T-helper 17 cell (primary cell): Measurements from ENCODE around the gene PAOX. TPM values are rescaled to one million over a fixed set of nuclear protein-coding genes. Genes with fewer than 3 reads are reported as not detected.
A peak's percentile ranks its signal among the peaks of the same experiment; 100 is the strongest.
"Not testable (repeated sequence)": the region's sequence is repeated elsewhere in the genome, so short reads cannot be mapped to it uniquely, and the experiment has no call there.

ENCODE experiments used
- ATAC-seq: fragments of 150-1000 bp; cut with Tn5 transposase; 2 replicates; pipeline ENCODE4 v1.10.0; 2021; ENCODE audit warnings: mild to moderate bottlenecking, moderate library complexity
- DNase-seq, 3 donors: peaks; one replicate each; pipeline versions ENCODE4 v3.0.0 to v3.0.0-alpha.2; 2020 to 2021
- H3K9me3 ChIP-seq: one replicate; pipeline ENCODE4 v1.7.0; 2013; ENCODE audit warnings: low read length, mild to moderate bottlenecking; ENCODE audit not compliant: control insufficient read depth, poor library complexity, severe bottlenecking
- H3K27ac Mint-ChIP-seq: one replicate; pipeline ENCODE4 v1.8.0; 2022; ENCODE audit warnings: mild to moderate bottlenecking, moderate library complexity, mixed read lengths
- H3K27me3 Mint-ChIP-seq: one replicate; pipeline ENCODE4 v1.8.0; 2022; ENCODE audit warnings: mixed read lengths
- H3K36me3 Mint-ChIP-seq: one replicate; pipeline ENCODE4 v1.8.0; 2022; ENCODE audit warnings: low read depth, mixed read lengths
- H3K4me1 Mint-ChIP-seq: one replicate; pipeline ENCODE4 v1.8.0; 2022; ENCODE audit warnings: mild to moderate bottlenecking, mixed read lengths
- H3K4me3 Mint-ChIP-seq: one replicate; pipeline ENCODE4 v1.8.0; 2022; ENCODE audit warnings: mild to moderate bottlenecking, moderate library complexity, mixed read lengths
- total RNA-seq, 4 donors: library from RNA in 2 of 4; stranded (reverse) in 2 of 4; gene quantifications; one replicate each; pipeline ENCODE4 v1.2.3 and lab custom pipeline; 2022 to 2026

The PAOX gene
- total RNA-seq, 2 donors from 2014 or later, result 3.5 to 6.3 TPM

GRCh38 chr10:133420579-133420978 is 41.5 kb downstream of the PAOX start:
- Mint-ChIP-seq H3K4me3 (no peak overlapping the region), H3K36me3 (peaks cover 8% of the 10 kb centered on the region), H3K4me1 (peaks cover 5% of the 10 kb centered on the region), H3K27me3 (peaks cover 6% of the 10 kb centered on the region), H3K27ac (no peak overlapping the region)
- ATAC-seq (no peak), DNase-seq (no peak)
- H3K9me3 ChIP-seq, result no peaks in the 10 kb centered on the region

GRCh38 chr10:133421336-133422222 is 42.5 kb downstream of the PAOX start:
- Mint-ChIP-seq H3K4me3 (peak overlapping the region; percentile 21), H3K36me3 (peaks cover 5% of the 10 kb centered on the region), H3K4me1 (peaks cover 5% of the 10 kb centered on the region), H3K27ac (no peak overlapping the region), H3K27me3 (peaks cover 6% of the 10 kb centered on the region)
- DNase-seq (no peak), ATAC-seq (no peak)
- no peaks in the 10 kb centered on the region for H3K9me3 ChIP-seq

GRCh38 chr10:133422223-133422806 is 43.3 kb downstream of the PAOX start:
- Mint-ChIP-seq H3K27me3 (peaks cover 6% of the 10 kb centered on the region), H3K36me3 (peaks cover 5% of the 10 kb centered on the region), H3K4me1 (peaks cover 5% of the 10 kb centered on the region), H3K27ac (no peak overlapping the region), H3K4me3 (no peak overlapping the region)
- no peak for DNase-seq
- H3K9me3 ChIP-seq, result no peaks in the 10 kb centered on the region
- ATAC-seq, result no peak

GRCh38 chr10:133422807-133423771 is 44.0 kb downstream of the PAOX start:
- Mint-ChIP-seq H3K4me1 (peaks cover 5% of the 10 kb centered on the region), H3K36me3 (peaks cover 5% of the 10 kb centered on the region), H3K4me3 (peak overlapping the region; percentile 81), H3K27me3 (peaks cover 6% of the 10 kb centered on the region), H3K27ac (no peak overlapping the region)
- DNase-seq, result no peak
- ATAC-seq, result peak; percentile 35
- H3K9me3 ChIP-seq, result no peaks in the 10 kb centered on the region

- H3K36me3 Mint-ChIP-seq, result not testable (repeated sequence)
These were observed 45.0 kb downstream of the PAOX start for GRCh38 chr10:133424102-133424501.

GRCh38 chr10:133424601-133425000 is 45.5 kb downstream of the PAOX start, which contains the start of gene SPRN:
Gene SPRN, minus strand, starts transcription at chr10:133424625. Its CDS starts 944 bp downstream, at chr10:133423681.
- ATAC-seq, DNase-seq, H3K36me3 Mint-ChIP-seq, H3K9me3 ChIP-seq, H3K4me1 Mint-ChIP-seq, H3K27me3 Mint-ChIP-seq, H3K27ac Mint-ChIP-seq: not testable (repeated sequence)
- peak within 1 kb of the TSS; percentile 81 for H3K4me3 Mint-ChIP-seq

More at GRCh38 chr10:133424102-133424501, 45.0 kb downstream of the PAOX start:
- ATAC-seq, H3K27ac Mint-ChIP-seq, H3K27me3 Mint-ChIP-seq, H3K4me3 Mint-ChIP-seq, DNase-seq, H3K4me1 Mint-ChIP-seq, H3K9me3 ChIP-seq: not testable (repeated sequence)

- H3K27me3 Mint-ChIP-seq, H3K27ac Mint-ChIP-seq, ATAC-seq, DNase-seq, H3K36me3 Mint-ChIP-seq, H3K4me1 Mint-ChIP-seq, H3K9me3 ChIP-seq, H3K4me3 Mint-ChIP-seq: not testable (repeated sequence)
These were observed 50.5 kb downstream of the PAOX start for GRCh38 chr10:133429571-133429970.

GRCh38 chr10:133431888-133432613 is 53.0 kb downstream of the PAOX start:
- not testable (repeated sequence) for H3K4me3 Mint-ChIP-seq, DNase-seq, H3K27ac Mint-ChIP-seq, ATAC-seq, H3K36me3 Mint-ChIP-seq, H3K4me1 Mint-ChIP-seq, H3K9me3 ChIP-seq, H3K27me3 Mint-ChIP-seq

- not testable (repeated sequence) for H3K4me1 Mint-ChIP-seq, H3K9me3 ChIP-seq, ATAC-seq, H3K27ac Mint-ChIP-seq, H3K36me3 Mint-ChIP-seq, H3K4me3 Mint-ChIP-seq, DNase-seq, H3K27me3 Mint-ChIP-seq
These were observed 53.7 kb downstream of the PAOX start for GRCh38 chr10:133432789-133433188.

GRCh38 chr10:133438711-133439273 is 59.7 kb downstream of the PAOX start:
- Mint-ChIP-seq H3K36me3 (peaks cover 5% of the 10 kb centered on the region), H3K27ac (peak overlapping the region; percentile 92), H3K4me1 (peaks cover 36% of the 10 kb centered on the region), H3K27me3 (peaks cover 7% of the 10 kb centered on the region), H3K4me3 (peak overlapping the region; percentile 85)
- peak; percentile 48 for ATAC-seq
- H3K9me3 ChIP-seq, result no peaks in the 10 kb centered on the region
- no peak for DNase-seq

- Mint-ChIP-seq H3K4me1 (peaks cover 36% of the 10 kb centered on the region), H3K27me3 (peaks cover 7% of the 10 kb centered on the region), H3K27ac (peak overlapping the region; percentile 92), H3K36me3 (peaks cover 5% of the 10 kb centered on the region), H3K4me3 (peak overlapping the region; percentile 85)
- no peaks in the 10 kb centered on the region for H3K9me3 ChIP-seq
- DNase-seq (no peak), ATAC-seq (no peak)
These were observed 60.7 kb downstream of the PAOX start for GRCh38 chr10:133439517-133440461.
